HG02938 (cell line): ENCODE results near the gene RAPGEF4.

Source experiments
- ATAC-seq: cut with Tn5 transposase; IDR thresholded peaks from one replicate; pipeline ENCODE4 v1.9.1; 2021; ENCODE audit warnings: mild to moderate bottlenecking, moderate library complexity; ENCODE audit not compliant: unreplicated experiment

Gene RAPGEF4

GRCh38 chr2:173053043-173053699 lies 317.5 kb downstream of the RAPGEF4 start:
- ATAC-seq, result no peak

- no peak for ATAC-seq
Measured at GRCh38 chr2:173054466-173054865, 318.8 kb downstream of the RAPGEF4 start.

- ATAC-seq, result no peak
Measured at GRCh38 chr2:173056705-173057364, 321.2 kb downstream of the RAPGEF4 start.

GRCh38 chr2:173058097-173058496 lies 322.5 kb downstream of the RAPGEF4 start:
- ATAC-seq, result no peak

GRCh38 chr2:173058673-173059072 lies 323.0 kb downstream of the RAPGEF4 start:
- ATAC-seq, result no peak

- ATAC-seq, result no peak
Measured at GRCh38 chr2:173059292-173059691, 323.6 kb downstream of the RAPGEF4 start.

GRCh38 chr2:173059971-173060461 lies 324.4 kb downstream of the RAPGEF4 start:
- ATAC-seq, result no peak

GRCh38 chr2:173062801-173063200 lies 327.2 kb downstream of the RAPGEF4 start:
- ATAC-seq, result no peak

GRCh38 chr2:173064151-173064805 lies 328.6 kb downstream of the RAPGEF4 start:
- no peak for ATAC-seq

- ATAC-seq, result no peak
Measured at GRCh38 chr2:173066887-173067676, 331.4 kb downstream of the RAPGEF4 start.

GRCh38 chr2:173075056-173075780 lies 339.6 kb downstream of the RAPGEF4 start:
- no peak for ATAC-seq

GRCh38 chr2:173075781-173076580 lies 340.3 kb downstream of the RAPGEF4 start, which contains the start of gene MAP3K20:
Gene MAP3K20 (plus strand): TSS chr2:173075846. CDS start chr2:173091032, 15,186 bp downstream.
- ATAC-seq, result peak; percentile 67

- ATAC-seq, result peak; percentile 31
Measured at GRCh38 chr2:173076581-173077345, 341.1 kb downstream of the RAPGEF4 start.

- ATAC-seq, result no peak
Measured at GRCh38 chr2:173077506-173078177, 342.0 kb downstream of the RAPGEF4 start.

- ATAC-seq, result no peak
Measured at GRCh38 chr2:173079141-173079540, 343.5 kb downstream of the RAPGEF4 start.

- no peak for ATAC-seq
Measured at GRCh38 chr2:173079973-173080860, 344.6 kb downstream of the RAPGEF4 start.

- no peak for ATAC-seq
Measured at GRCh38 chr2:173086518-173087213, 351.0 kb downstream of the RAPGEF4 start.
